HG02623 (cell line): ENCODE results near the gene CALHM4.

Source experiments
- ATAC-seq: cut with Tn5 transposase; IDR thresholded peaks from one replicate; pipeline ENCODE4 v1.9.1; 2021; ENCODE audit warnings: moderate library complexity; ENCODE audit not compliant: unreplicated experiment

Gene CALHM4, protein sequence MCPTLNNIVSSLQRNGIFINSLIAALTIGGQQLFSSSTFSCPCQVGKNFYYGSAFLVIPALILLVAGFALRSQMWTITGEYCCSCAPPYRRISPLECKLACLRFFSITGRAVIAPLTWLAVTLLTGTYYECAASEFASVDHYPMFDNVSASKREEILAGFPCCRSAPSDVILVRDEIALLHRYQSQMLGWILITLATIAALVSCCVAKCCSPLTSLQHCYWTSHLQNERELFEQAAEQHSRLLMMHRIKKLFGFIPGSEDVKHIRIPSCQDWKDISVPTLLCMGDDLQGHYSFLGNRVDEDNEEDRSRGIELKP

GRCh38 chr6:116553451-116553850, at the start of gene CALHM4:
CALHM4 (plus strand) TSS chr6:116553751; CDS start chr6:116553794, 43 bp downstream.
- ATAC-seq = no peak

GRCh38 chr6:116507324-116507723, 46.2 kb upstream of the CALHM4 start:
- no peak for ATAC-seq

GRCh38 chr6:116508527-116508926, 45.0 kb upstream of the CALHM4 start:
- ATAC-seq = no peak

GRCh38 chr6:116511424-116512110, 42.0 kb upstream of the CALHM4 start, which contains the start of gene CALHM5:
CALHM5 (plus strand) TSS chr6:116511639; CDS start chr6:116511697, 58 bp downstream.
- no peak for ATAC-seq

DNA sequence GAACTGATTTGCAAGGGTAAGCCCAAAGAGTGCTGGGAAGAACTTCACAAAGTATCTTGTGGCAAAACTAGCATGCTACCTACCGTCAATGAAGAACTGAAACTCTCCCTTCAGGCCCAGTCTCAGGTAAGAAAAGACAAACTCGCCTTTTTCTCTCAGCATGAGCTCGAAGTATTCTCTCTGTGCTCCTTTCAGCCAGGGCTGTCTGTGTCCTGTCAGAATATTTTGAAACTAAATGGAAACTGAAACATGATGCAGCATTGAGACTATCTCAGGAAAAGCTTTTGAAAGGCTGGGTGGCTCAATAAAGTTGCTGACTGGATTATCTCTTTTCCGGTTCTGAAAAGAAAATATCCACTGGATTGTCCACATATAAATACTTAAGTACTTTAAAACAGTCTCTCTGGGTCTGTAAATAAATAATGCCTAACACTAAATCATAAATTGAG, 41.4 kb upstream of the CALHM4 start:
- peak; percentile 83 for ATAC-seq

DNA sequence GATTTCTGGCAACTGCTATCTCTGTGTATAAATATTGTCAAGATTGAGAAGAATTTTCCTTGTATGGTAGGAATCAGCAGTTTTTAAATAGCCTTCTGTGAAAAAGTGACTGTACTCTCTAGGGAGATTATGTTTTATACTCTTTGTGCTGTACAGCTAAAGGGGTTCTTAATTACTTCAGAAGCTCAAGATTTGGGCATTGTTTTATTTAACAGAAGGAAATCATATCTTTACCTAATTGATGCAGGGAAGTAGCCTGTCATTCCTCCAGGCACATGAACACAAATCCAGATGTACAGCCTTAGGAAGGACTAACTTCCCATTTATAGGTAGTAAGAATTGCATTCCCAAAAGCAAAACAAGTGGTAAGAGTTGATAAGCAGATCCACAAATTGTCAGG, 40.8 kb upstream of the CALHM4 start:
- ATAC-seq = no peak

- no peak for ATAC-seq
Measured at GRCh38 chr6:116513224-116513875, 40.2 kb upstream of the CALHM4 start.

DNA sequence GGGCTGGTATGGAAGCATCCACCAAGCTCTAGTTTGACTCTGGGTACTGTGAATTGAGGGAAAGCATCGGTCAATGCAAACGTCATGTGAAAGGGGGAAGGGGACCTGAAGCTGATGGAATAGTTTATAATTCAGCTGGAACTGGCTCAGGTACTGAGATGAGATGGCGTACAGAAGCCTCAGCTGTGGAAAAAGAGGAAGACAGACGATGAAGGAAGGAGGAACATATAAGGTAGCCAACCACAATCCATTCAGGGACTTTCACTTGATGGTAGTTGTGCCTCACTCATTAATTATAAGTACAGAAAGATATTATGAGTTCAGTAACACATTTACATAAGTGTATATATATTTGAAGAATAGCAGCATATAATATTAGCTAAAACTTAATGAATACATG, 39.4 kb upstream of the CALHM4 start:
- no peak for ATAC-seq

DNA sequence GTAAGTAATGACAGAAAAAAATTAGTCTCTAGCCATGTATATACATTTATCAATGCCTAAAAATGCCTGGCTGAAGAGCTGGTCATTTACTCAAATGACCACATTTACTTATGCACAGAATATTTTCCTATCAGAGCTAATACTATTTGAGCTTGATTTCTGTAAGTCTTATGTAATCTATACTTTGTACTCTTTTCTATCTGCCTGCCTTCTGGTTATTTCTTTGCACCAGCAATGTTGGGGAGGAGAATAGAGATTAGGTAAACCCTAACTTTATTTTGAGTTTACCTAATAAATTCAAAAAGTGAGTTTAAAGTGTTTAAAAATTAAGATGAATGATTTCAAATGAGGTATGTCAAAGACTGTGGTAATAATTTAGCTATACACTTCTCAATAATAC, 38.4 kb upstream of the CALHM4 start:
- no peak for ATAC-seq

- no peak for ATAC-seq
Measured at GRCh38 chr6:116518621-116519368, 34.8 kb upstream of the CALHM4 start.

- no peak for ATAC-seq
Measured at GRCh38 chr6:116522896-116523295, 30.7 kb upstream of the CALHM4 start.

- ATAC-seq = no peak
Measured at GRCh38 chr6:116524236-116524635, 29.3 kb upstream of the CALHM4 start.

- ATAC-seq = no peak
Measured at GRCh38 chr6:116528133-116528532, 25.4 kb upstream of the CALHM4 start.

DNA sequence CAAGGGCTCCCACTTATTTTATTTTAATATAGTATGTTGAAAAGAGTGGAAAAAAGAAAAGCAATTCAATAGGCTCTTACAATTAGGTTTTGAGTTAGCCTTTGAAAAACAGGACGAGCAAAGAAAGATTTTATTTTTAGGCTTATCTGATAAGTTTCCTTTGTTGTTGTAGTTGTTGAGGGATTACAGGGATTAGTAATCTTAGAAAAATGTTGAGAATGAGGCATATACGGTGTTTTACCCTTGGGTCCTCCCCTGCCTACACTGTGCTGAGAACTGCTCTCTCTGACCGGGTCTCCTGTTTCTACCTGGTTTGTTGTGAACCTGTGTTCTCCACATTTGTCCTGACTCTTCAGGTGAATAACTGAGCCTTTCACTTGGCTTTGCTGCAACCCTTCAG, 24.8 kb upstream of the CALHM4 start:
- ATAC-seq = no peak

DNA sequence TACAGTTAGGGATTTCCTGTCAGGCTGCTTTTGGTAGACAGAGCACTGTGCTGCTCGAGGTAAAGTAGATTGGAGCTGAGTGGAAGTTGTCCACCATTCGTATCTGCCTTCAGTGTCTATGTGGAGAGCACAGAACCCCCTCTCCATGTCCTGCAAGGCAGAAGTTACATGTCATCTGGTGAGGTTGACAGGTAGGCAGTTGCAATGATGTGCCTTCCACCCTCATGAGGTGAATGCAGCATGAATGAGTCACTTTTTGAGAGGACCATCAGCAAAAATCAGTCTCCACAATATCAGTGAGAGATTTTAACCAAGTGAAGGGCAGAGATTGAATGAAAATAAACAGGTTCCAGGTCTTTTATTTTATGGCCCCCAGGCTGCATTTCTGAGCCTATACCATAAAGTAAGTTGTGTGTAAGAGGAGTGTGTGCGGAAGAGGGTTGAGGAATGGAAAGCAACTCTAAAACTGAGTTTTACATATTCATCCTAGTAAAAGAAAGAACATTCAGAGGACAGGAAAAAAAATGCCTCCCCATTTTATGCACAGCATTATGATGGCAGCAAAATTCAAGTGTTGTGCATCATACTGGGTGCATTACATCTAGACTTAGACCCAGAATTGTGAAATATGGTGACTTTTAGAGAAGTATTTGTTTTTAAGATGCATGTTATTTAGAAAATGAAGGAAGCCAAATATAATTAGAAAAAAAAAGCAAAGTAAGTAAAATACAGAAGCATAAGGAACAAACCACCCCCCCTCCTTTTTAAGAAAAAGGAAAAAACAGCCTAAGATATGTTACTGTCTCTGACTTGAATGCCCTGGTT, 23.9 kb upstream of the CALHM4 start:
- no peak for ATAC-seq

DNA sequence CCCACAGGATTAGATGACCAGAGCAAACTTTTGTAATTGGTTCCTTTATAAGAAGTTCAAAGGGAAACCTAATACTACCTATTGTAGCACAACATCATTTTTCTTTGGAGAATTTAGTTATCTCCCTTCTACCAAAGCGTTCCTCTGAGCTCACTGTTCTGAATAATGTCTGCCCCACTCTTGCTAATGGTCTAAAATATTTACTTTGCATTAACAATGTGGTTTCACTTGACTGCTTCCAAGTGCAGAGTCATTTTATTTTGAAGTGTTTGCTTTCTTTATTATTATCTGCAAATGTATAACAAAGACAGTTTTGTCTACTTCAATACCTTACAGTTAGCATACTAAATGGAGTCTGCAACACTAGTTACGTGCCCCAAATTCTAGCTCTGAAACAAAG, 23.1 kb upstream of the CALHM4 start:
- ATAC-seq = no peak

DNA sequence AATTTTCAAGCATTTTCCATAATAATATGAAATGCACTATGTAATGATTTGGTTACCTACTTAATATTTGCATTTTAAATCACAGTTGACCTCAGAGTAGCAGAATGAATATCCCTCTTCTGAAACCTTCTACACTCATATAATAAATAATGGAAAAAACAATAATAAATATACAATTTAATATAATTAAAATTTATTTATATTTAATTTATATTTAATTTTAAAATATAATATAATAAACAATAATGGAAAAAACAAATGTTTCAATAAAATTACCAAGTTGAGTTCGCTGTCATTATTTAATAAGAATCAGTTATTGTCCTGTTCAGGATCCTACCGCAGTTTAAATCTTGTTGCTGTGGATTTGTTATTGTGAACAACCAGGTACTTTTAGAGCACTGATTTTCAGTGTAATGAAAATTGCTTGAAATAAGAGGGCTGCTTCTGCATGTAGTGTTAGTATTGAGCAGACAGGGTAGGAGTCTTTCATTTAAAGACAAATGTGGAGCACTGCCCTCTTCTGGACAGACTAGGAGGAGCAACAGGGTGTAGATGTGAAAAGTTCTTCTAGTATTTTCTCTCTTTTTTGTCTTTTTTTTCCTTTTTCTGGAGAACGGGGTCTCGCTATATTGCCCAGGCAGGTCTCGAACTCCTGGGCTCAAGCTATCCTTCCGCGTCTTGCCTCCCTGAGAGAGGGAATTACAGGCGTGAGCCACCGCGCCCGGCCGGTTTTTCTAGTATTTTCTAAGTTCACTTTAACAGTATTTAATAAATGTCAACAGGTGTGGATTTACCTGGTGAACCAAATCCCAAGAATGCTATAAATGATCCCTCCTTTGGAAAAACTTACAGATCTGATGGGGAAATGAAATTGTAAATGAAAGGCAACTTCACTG, 21.6 kb upstream of the CALHM4 start:
- peak; percentile 67 for ATAC-seq

- no peak for ATAC-seq
Measured at GRCh38 chr6:116533233-116533957, 20.2 kb upstream of the CALHM4 start.

- no peak for ATAC-seq
Measured at GRCh38 chr6:116535109-116535508, 18.4 kb upstream of the CALHM4 start.
